ENCODE results near the gene SHISA7.

- TF ChIP-seq MAX (IDR thresholded peaks at IDR 0.05; ENCODE audit: low read depth, low read length): no peak
- no peak for TF ChIP-seq CTCF (IDR thresholded peaks at IDR 0.05; ENCODE audit: low read depth, low read length)
Observed at GRCh38 chr19:55442372-55442961, 633 bp downstream of the SHISA7 start.
